ENCODE results near the gene YY1AP1.

Gene YY1AP1

DNA sequence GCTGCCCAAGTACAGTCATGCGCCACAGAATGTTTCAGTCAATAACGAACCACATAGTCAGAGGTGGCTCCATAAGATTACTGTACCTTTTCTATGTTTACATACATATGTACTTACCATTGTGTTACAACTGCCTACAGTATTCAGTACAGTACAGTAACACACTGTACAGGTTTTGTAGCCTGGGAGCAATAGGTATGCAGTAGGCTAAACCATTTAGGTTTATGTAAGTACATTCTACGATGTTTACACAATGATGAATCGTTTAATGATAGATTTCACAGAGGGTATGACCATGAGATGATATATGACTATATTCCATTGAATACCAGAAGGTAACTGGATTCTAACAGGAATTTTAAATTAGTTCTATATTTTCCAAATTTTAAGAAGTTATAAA lies 10.5 kb downstream of the YY1AP1 start:
- TF ChIP-seq ZC3H10 (CRISPR knock-in tag; IDR thresholded peaks at IDR 0.05) (no peak), TCF4 (CRISPR knock-in tag; IDR thresholded peaks at IDR 0.05; ENCODE audit: borderline replicate concordance) (no peak)
- no peak for ATAC-seq

DNA sequence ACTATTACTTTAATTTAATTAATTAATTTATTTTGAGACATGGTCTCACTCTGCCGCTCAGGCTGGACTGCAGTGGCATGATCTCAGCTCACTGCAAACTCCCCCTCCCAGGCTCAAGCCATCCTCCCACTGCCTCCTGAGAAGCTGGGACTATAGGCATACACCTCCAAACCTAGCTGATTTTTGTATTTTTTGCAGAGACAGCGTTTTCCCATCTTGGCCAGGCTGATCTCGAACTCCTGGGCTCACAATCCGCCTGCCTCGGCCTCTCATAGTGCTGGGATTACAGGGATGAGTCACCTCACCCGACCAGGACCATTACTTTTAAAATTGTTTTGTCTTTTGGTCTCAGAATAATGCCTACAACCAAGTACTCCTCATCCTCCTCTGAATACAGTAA lies 15.6 kb downstream of the YY1AP1 start:
- TF ChIP-seq, protein P1, sequence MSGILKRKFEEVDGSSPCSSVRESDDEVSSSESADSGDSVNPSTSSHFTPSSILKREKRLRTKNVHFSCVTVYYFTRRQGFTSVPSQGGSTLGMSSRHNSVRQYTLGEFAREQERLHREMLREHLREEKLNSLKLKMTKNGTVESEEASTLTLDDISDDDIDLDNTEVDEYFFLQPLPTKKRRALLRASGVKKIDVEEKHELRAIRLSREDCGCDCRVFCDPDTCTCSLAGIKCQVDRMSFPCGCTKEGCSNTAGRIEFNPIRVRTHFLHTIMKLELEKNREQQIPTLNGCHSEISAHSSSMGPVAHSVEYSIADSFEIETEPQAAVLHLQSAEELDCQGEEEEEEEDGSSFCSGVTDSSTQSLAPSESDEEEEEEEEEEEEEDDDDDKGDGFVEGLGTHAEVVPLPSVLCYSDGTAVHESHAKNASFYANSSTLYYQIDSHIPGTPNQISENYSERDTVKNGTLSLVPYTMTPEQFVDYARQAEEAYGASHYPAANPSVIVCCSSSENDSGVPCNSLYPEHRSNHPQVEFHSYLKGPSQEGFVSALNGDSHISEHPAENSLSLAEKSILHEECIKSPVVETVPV (CRISPR knock-in tag; IDR thresholded peaks at IDR 0.05) = no peak
- TF ChIP-seq, protein P2, sequence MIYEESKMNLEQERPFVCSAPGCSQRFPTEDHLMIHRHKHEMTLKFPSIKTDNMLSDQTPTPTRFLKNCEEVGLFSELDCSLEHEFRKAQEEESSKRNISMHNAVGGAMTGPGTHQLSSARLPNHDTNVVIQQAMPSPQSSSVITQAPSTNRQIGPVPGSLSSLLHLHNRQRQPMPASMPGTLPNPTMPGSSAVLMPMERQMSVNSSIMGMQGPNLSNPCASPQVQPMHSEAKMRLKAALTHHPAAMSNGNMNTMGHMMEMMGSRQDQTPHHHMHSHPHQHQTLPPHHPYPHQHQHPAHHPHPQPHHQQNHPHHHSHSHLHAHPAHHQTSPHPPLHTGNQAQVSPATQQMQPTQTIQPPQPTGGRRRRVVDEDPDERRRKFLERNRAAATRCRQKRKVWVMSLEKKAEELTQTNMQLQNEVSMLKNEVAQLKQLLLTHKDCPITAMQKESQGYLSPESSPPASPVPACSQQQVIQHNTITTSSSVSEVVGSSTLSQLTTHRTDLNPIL (CRISPR knock-in tag; IDR thresholded peaks at IDR 0.05; ENCODE audit: low read depth) = no peak
- no peak for TF ChIP-seq RARB (CRISPR knock-in tag; IDR thresholded peaks at IDR 0.05)
- no peak for ATAC-seq

DNA sequence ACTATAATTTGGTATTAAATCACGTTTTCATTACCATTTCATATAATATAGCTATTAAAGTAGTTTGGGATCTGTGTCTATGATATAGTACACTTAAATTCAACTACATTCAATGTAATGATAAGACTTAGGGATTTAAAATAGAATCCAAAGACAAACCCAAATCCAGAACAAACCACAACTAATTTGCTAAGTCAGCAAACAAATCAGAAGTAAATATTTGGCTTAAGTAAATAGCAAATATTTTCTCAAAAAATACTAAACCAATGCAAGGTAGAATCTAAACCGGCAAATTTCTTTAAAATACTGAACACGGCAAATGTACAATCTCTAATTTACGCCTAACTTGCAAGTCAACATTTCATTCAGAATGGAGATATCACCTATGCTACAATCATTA lies 16.8 kb downstream of the YY1AP1 start:
- TF ChIP-seq ZNF8 (CRISPR knock-in tag; IDR thresholded peaks at IDR 0.05) (no peak), TOX (CRISPR knock-in tag; IDR thresholded peaks at IDR 0.05; ENCODE audit: borderline replicate concordance) (no peak), GLIS3 (CRISPR knock-in tag; IDR thresholded peaks at IDR 0.05) (no peak), ARNTL (CRISPR knock-in tag; IDR thresholded peaks at IDR 0.05; ENCODE audit: borderline replicate concordance, low read depth) (no peak), OSR1 (CRISPR knock-in tag; IDR thresholded peaks at IDR 0.05) (no peak), RARB (CRISPR knock-in tag; IDR thresholded peaks at IDR 0.05) (no peak), BACH2 (CRISPR knock-in tag; IDR thresholded peaks at IDR 0.05; ENCODE audit: borderline replicate concordance) (no peak), PPARA (CRISPR knock-in tag; IDR thresholded peaks at IDR 0.05; ENCODE audit: borderline replicate concordance) (no peak), ZNF70 (CRISPR knock-in tag; IDR thresholded peaks at IDR 0.05) (no peak), ZNF565 (CRISPR knock-in tag; conservative IDR thresholded peaks at IDR 0.05; ENCODE audit: low read depth) (no peak), ZFP3 (CRISPR knock-in tag; IDR thresholded peaks at IDR 0.05) (no peak), SNAI2 (CRISPR knock-in tag; IDR thresholded peaks at IDR 0.05) (no peak), ISL1 (CRISPR knock-in tag; IDR thresholded peaks at IDR 0.05) (no peak), ZC3H10 (CRISPR knock-in tag; IDR thresholded peaks at IDR 0.05) (no peak)
- TF ChIP-seq, protein P3, sequence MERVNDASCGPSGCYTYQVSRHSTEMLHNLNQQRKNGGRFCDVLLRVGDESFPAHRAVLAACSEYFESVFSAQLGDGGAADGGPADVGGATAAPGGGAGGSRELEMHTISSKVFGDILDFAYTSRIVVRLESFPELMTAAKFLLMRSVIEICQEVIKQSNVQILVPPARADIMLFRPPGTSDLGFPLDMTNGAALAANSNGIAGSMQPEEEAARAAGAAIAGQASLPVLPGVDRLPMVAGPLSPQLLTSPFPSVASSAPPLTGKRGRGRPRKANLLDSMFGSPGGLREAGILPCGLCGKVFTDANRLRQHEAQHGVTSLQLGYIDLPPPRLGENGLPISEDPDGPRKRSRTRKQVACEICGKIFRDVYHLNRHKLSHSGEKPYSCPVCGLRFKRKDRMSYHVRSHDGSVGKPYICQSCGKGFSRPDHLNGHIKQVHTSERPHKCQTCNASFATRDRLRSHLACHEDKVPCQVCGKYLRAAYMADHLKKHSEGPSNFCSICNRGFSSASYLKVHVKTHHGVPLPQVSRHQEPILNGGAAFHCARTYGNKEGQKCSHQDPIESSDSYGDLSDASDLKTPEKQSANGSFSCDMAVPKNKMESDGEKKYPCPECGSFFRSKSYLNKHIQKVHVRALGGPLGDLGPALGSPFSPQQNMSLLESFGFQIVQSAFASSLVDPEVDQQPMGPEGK (CRISPR knock-in tag; IDR thresholded peaks at IDR 0.05; ENCODE audit: borderline replicate concordance) = no peak
- TF ChIP-seq, protein P4, sequence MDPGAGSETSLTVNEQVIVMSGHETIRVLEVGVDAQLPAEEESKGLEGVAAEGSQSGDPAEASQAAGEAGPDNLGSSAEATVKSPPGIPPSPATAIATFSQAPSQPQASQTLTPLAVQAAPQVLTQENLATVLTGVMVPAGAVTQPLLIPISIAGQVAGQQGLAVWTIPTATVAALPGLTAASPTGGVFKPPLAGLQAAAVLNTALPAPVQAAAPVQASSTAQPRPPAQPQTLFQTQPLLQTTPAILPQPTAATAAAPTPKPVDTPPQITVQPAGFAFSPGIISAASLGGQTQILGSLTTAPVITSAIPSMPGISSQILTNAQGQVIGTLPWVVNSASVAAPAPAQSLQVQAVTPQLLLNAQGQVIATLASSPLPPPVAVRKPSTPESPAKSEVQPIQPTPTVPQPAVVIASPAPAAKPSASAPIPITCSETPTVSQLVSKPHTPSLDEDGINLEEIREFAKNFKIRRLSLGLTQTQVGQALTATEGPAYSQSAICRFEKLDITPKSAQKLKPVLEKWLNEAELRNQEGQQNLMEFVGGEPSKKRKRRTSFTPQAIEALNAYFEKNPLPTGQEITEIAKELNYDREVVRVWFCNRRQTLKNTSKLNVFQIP (CRISPR knock-in tag; IDR thresholded peaks at IDR 0.05; ENCODE audit: borderline replicate concordance, low read depth) = no peak
- TF ChIP-seq, protein P5, sequence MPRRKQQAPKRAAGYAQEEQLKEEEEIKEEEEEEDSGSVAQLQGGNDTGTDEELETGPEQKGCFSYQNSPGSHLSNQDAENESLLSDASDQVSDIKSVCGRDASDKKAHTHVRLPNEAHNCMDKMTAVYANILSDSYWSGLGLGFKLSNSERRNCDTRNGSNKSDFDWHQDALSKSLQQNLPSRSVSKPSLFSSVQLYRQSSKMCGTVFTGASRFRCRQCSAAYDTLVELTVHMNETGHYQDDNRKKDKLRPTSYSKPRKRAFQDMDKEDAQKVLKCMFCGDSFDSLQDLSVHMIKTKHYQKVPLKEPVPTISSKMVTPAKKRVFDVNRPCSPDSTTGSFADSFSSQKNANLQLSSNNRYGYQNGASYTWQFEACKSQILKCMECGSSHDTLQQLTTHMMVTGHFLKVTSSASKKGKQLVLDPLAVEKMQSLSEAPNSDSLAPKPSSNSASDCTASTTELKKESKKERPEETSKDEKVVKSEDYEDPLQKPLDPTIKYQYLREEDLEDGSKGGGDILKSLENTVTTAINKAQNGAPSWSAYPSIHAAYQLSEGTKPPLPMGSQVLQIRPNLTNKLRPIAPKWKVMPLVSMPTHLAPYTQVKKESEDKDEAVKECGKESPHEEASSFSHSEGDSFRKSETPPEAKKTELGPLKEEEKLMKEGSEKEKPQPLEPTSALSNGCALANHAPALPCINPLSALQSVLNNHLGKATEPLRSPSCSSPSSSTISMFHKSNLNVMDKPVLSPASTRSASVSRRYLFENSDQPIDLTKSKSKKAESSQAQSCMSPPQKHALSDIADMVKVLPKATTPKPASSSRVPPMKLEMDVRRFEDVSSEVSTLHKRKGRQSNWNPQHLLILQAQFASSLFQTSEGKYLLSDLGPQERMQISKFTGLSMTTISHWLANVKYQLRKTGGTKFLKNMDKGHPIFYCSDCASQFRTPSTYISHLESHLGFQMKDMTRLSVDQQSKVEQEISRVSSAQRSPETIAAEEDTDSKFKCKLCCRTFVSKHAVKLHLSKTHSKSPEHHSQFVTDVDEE (CRISPR knock-in tag; IDR thresholded peaks at IDR 0.05) = no peak
- TF ChIP-seq, protein P2 (CRISPR knock-in tag; IDR thresholded peaks at IDR 0.05; ENCODE audit: low read depth) = no peak
- no peak for ATAC-seq

Data from SK-N-SH treated with all-trans-retinoic acid at 6 μM for 48 hours (cell line).